GM12865 (cell line): ENCODE results near the gene ZNF528.

Source experiments
- DNase-seq: peaks from one replicate; pipeline ENCODE4 v3.0.0; 2010; ENCODE audit warnings: low read depth
- H3K4me3 ChIP-seq: 2 replicates; pipeline ENCODE4 v1.5.1; 2011; ENCODE audit warnings: mild to moderate bottlenecking, low read depth, low read length, control low read depth
- CTCF ChIP-seq: IDR thresholded peaks from 2 replicates; pipeline ENCODE4 v1.5.1; 2011; ENCODE audit warnings: low read length, control low read depth, low read depth, inconsistent platforms; ENCODE audit not compliant: insufficient read depth; ENCODE audit errors: missing control alignments

ZNF528 gene

GRCh38 chr19:52453324-52454094 is 55.9 kb downstream of the ZNF528 start, which contains the start of gene ZNF578:
TSS of gene ZNF578 (plus strand) at chr19:52453553. CDS start at chr19:52501846, 48,293 bp downstream.
- H3K4me3 ChIP-seq: no peak within 1 kb of the TSS
- no peak for TF ChIP-seq CTCF
- DNase-seq: no peak

GRCh38 chr19:52464798-52465470 is 67.3 kb downstream of the ZNF528 start:
- DNase-seq: no peak
- TF ChIP-seq CTCF: no peak
- no peak overlapping the region for H3K4me3 ChIP-seq
